ENCODE data around the gene DLX4.

GRCh38 chr17:49939318-49939717 is 29.7 kb upstream of the DLX4 start:
- TF ChIP-seq POLR2A (IDR thresholded peaks at IDR 0.05; ENCODE audit: low read length) (no peak), GATA1 (IDR thresholded peaks at IDR 0.05; ENCODE audit: low read depth, low read length) (no peak)
